Measurements from ENCODE around the gene TBCD. TPM values are rescaled to one million over a fixed set of nuclear protein-coding genes. Genes with fewer than 3 reads are reported as not detected.

The TBCD gene
- total RNA-seq, 2 experiments from 2014 or later: 87.8 to 145 TPM

GRCh38 chr17:82705756-82706155 is 46.1 kb upstream of the TBCD start:
- Histone ChIP-seq H2AFZ (ENCODE audit: low read length) (no peak overlapping the region), H3K27ac (ENCODE audit: low read depth, low read length, poor library complexity, severe bottlenecking) (no peak overlapping the region), H3K9me2 (ENCODE audit: insufficient read depth, low read length) (no peaks in the 10 kb centered on the region), H3K9me3 (ENCODE audit: low read length) (no peaks in the 10 kb centered on the region), H3K4me1 (ENCODE audit: insufficient read depth, low read length, poor library complexity, severe bottlenecking) (peaks cover 30% of the 10 kb centered on the region), H4K20me1 (ENCODE audit: insufficient read depth, low read length) (no peaks in the 10 kb centered on the region), H3K36me3 (ENCODE audit: insufficient read depth, low read length) (no peaks in the 10 kb centered on the region), H3K4me3 (ENCODE audit: low read depth, low read length, poor library complexity, severe bottlenecking) (no peak overlapping the region), H3K79me2 (ENCODE audit: insufficient read depth, low read depth, low read length) (no peaks in the 10 kb centered on the region), H3K4me2 (ENCODE audit: low read length) (no peak overlapping the region)
- no TSS peak for BruUV-seq (replicated peaks)
- POLR2A ChIA-PET: no interaction called here
- TF ChIP-seq EZH2phosphoT487 (IDR thresholded peaks at IDR 0.05; ENCODE audit: borderline replicate concordance, low read depth, low read length) (no peak), CTCF (conservative IDR thresholded peaks at IDR 0.05; ENCODE audit: low read length) (no peak)
- intact Hi-C loops (cut with micrococcal nuclease; ENCODE audit: unreplicated experiment): no loop called here
- DNase-seq (ENCODE audit: low spot score): no peak
- CTCF ChIA-PET (ENCODE audit: unreplicated experiment): no interaction called here

GRCh38 chr17:82709024-82709675 is 42.7 kb upstream of the TBCD start:
- TF ChIP-seq EZH2phosphoT487 (IDR thresholded peaks at IDR 0.05; ENCODE audit: borderline replicate concordance, low read depth, low read length) (no peak), CTCF (conservative IDR thresholded peaks at IDR 0.05; ENCODE audit: low read length) (no peak)
- no TSS peak for BruUV-seq (replicated peaks)
- CTCF ChIA-PET (ENCODE audit: unreplicated experiment): no interaction called here
- Histone ChIP-seq H4K20me1 (ENCODE audit: insufficient read depth, low read length) (no peaks in the 10 kb centered on the region), H3K4me2 (ENCODE audit: low read length) (peak overlapping the region; percentile 39; the same call in 1 of the 2 replicates), H2AFZ (ENCODE audit: low read length) (no peak overlapping the region), H3K27ac (ENCODE audit: low read depth, low read length, poor library complexity, severe bottlenecking) (peak overlapping the region; percentile 86), H3K9me2 (ENCODE audit: insufficient read depth, low read length) (no peaks in the 10 kb centered on the region), H3K36me3 (ENCODE audit: insufficient read depth, low read length) (no peaks in the 10 kb centered on the region), H3K4me3 (ENCODE audit: low read depth, low read length, poor library complexity, severe bottlenecking) (peak overlapping the region; percentile 10), H3K9me3 (ENCODE audit: low read length) (no peaks in the 10 kb centered on the region), H3K79me2 (ENCODE audit: insufficient read depth, low read depth, low read length) (no peaks in the 10 kb centered on the region), H3K4me1 (ENCODE audit: insufficient read depth, low read length, poor library complexity, severe bottlenecking) (peaks cover 33% of the 10 kb centered on the region)
- POLR2A ChIA-PET: interaction anchor here (0.9 kb wide), 1 partner anchor 12 kb away, joined by 4 read pairs; no protein-coding TSS in a partner anchor
- intact Hi-C loops (cut with micrococcal nuclease; ENCODE audit: unreplicated experiment): no loop called here
- peak; percentile 61 for DNase-seq (ENCODE audit: low spot score)

GRCh38 chr17:82709676-82710498 is 42.0 kb upstream of the TBCD start:
- Histone ChIP-seq H3K9me3 (ENCODE audit: low read length) (no peaks in the 10 kb centered on the region), H3K9me2 (ENCODE audit: insufficient read depth, low read length) (no peaks in the 10 kb centered on the region), H4K20me1 (ENCODE audit: insufficient read depth, low read length) (no peaks in the 10 kb centered on the region), H3K4me3 (ENCODE audit: low read depth, low read length, poor library complexity, severe bottlenecking) (peak overlapping the region; percentile 10), H3K4me1 (ENCODE audit: insufficient read depth, low read length, poor library complexity, severe bottlenecking) (peaks cover 33% of the 10 kb centered on the region), H3K79me2 (ENCODE audit: insufficient read depth, low read depth, low read length) (no peaks in the 10 kb centered on the region), H3K36me3 (ENCODE audit: insufficient read depth, low read length) (no peaks in the 10 kb centered on the region), H2AFZ (ENCODE audit: low read length) (no peak overlapping the region), H3K27ac (ENCODE audit: low read depth, low read length, poor library complexity, severe bottlenecking) (no peak overlapping the region), H3K4me2 (ENCODE audit: low read length) (peak overlapping the region; percentile 39; the same call in 1 of the 2 replicates)
- ChIA-PET POLR2A (no interaction called here), CTCF (ENCODE audit: unreplicated experiment) (no interaction called here)
- no peak for DNase-seq (ENCODE audit: low spot score)
- intact Hi-C loops (cut with micrococcal nuclease; ENCODE audit: unreplicated experiment): no loop called here
- BruUV-seq (replicated peaks): no TSS peak
- TF ChIP-seq CTCF (conservative IDR thresholded peaks at IDR 0.05; ENCODE audit: low read length) (no peak), EZH2phosphoT487 (IDR thresholded peaks at IDR 0.05; ENCODE audit: borderline replicate concordance, low read depth, low read length) (no peak)

Measured in OCI-LY7 (cell line).